Neuronal stem cell (in vitro differentiated cells): ENCODE measurements around the gene SLC7A9.
A peak's percentile ranks its signal among the peaks of the same experiment; 100 is the strongest.

Experiments
- DNase-seq: peaks from one replicate; pipeline ENCODE4 v3.0.0-alpha.2; 2013; ENCODE audit warnings: low spot score
- H2AFZ ChIP-seq: one replicate; pipeline ENCODE4 v1.6.1; 2013; ENCODE audit warnings: mild to moderate bottlenecking, low read length, inconsistent platforms
- H2AK5ac ChIP-seq: 2 replicates; pipeline ENCODE4 v1.6.1; 2013; ENCODE audit warnings: low read depth, mild to moderate bottlenecking, inconsistent platforms, low read length, moderate library complexity, mixed read lengths
- H2BK120ac ChIP-seq: 2 replicates; pipeline ENCODE4 v1.6.1; 2013; ENCODE audit warnings: low read depth, mild to moderate bottlenecking, inconsistent platforms, low read length, moderate library complexity, mixed read lengths
- H2BK12ac ChIP-seq: one replicate; pipeline ENCODE4 v1.6.1; 2013; ENCODE audit warnings: low read length, inconsistent platforms
- H2BK15ac ChIP-seq: 2 replicates; pipeline ENCODE4 v1.6.1; 2013; ENCODE audit warnings: mild to moderate bottlenecking, low read length, inconsistent platforms, mixed read lengths
- H2BK5ac ChIP-seq: one replicate; pipeline ENCODE4 v1.6.1; 2013; ENCODE audit warnings: inconsistent platforms, mild to moderate bottlenecking, low read length, moderate library complexity
- H3K14ac ChIP-seq: one replicate; pipeline ENCODE4 v1.6.1; 2013; ENCODE audit warnings: low read length, inconsistent platforms
- H3K18ac ChIP-seq: 2 replicates; pipeline ENCODE4 v1.6.1; 2013; ENCODE audit warnings: low read length, inconsistent platforms
- H3K23ac ChIP-seq: 2 replicates; pipeline ENCODE4 v1.6.1; 2013; ENCODE audit warnings: low read depth, mild to moderate bottlenecking, mixed read lengths, low read length, inconsistent platforms; ENCODE audit not compliant: poor library complexity
- H3K27ac ChIP-seq: replicated peaks from 3 replicates; pipeline ENCODE4 v1.5.1; 2013; ENCODE audit warnings: low read length, inconsistent platforms
- H3K27me3 ChIP-seq, 3 experiments: 2 replicates each; pipeline ENCODE4 v1.6.1; 2013; ENCODE audit warnings: low read length in 3 of 3, mild to moderate bottlenecking in 2 of 3, inconsistent platforms in 1 of 3, low read depth in 1 of 3, mixed read lengths in 1 of 3, moderate library complexity in 1 of 3; ENCODE audit not compliant: control insufficient read depth in 3 of 3, insufficient read depth in 3 of 3
- H3K36me3 ChIP-seq, 2 donors: replicated peaks in 1 of 2; 2 replicates each; pipeline ENCODE4 v1.6.1; 2013; ENCODE audit warnings: low read length in 2 of 2; ENCODE audit not compliant: control insufficient read depth in 2 of 2, insufficient read depth in 2 of 2
- H3K4ac ChIP-seq: 2 replicates; pipeline ENCODE4 v1.6.1; 2013; ENCODE audit warnings: inconsistent platforms, mild to moderate bottlenecking, low read length, moderate library complexity
- H3K4me1 ChIP-seq, 2 donors: 1 replicate in 1 of 2; 2 replicates in 1 of 2; pipeline ENCODE4 v1.6.1; 2013; ENCODE audit warnings: low read length in 2 of 2, low read depth in 1 of 2; ENCODE audit not compliant: control insufficient read depth in 2 of 2, insufficient read depth in 1 of 2
- H3K4me2 ChIP-seq: one replicate; pipeline ENCODE4 v1.6.1; 2013; ENCODE audit warnings: mild to moderate bottlenecking, low read length, inconsistent platforms; ENCODE audit not compliant: insufficient read depth, poor library complexity, severe bottlenecking
- H3K4me3 ChIP-seq, 2 donors: 2 replicates each; pipeline ENCODE4 v1.5.1; 2013; ENCODE audit warnings: low read length in 2 of 2, mild to moderate bottlenecking in 2 of 2, inconsistent platforms in 1 of 2, moderate library complexity in 1 of 2
- H3K79me1 ChIP-seq: one replicate; pipeline ENCODE4 v1.6.1; 2013; ENCODE audit warnings: low read depth, mild to moderate bottlenecking, inconsistent platforms, low read length, moderate library complexity
- H3K9ac ChIP-seq: one replicate; pipeline ENCODE4 v1.6.1; 2013; ENCODE audit warnings: mild to moderate bottlenecking, low read depth, low read length, inconsistent platforms; ENCODE audit not compliant: poor library complexity
- H3K9me3 ChIP-seq, 2 donors: replicated peaks in 1 of 2; 2 replicates each; pipeline versions ENCODE3 to v1.6.1; 2013; ENCODE audit warnings: low read length in 2 of 2, mild to moderate bottlenecking in 2 of 2, inconsistent platforms in 1 of 2, low read depth in 1 of 2, mixed read lengths in 1 of 2, moderate library complexity in 1 of 2; ENCODE audit not compliant: control insufficient read depth in 2 of 2, insufficient read depth in 1 of 2
- H4K8ac ChIP-seq: one replicate; pipeline ENCODE4 v1.6.1; 2013; ENCODE audit warnings: low read depth, mild to moderate bottlenecking, inconsistent platforms, low read length, moderate library complexity
- H4K91ac ChIP-seq: one replicate; pipeline ENCODE4 v1.6.1; 2013; ENCODE audit warnings: low read length, low read depth, mild to moderate bottlenecking, inconsistent platforms; ENCODE audit not compliant: poor library complexity
- WGBS, 2 donors: extraction: QIAGEN DNeasy Blood & Tissue Kit; methylation state at CpG; one replicate each; pipeline ENCODE4 v1.1.7; 2013; ENCODE audit warnings: missing lambda C conversion rate in 2 of 2, mixed read lengths in 1 of 2; ENCODE audit not compliant: insufficient read length in 2 of 2, insufficient replicate concordance in 1 of 2; ENCODE audit errors: extremely low coverage in 2 of 2; 5-methylcytosine and 5-hydroxymethylcytosine counted together

SLC7A9 gene

GRCh38 chr19:32896516-32897214 is 27.1 kb upstream of the SLC7A9 start:
- Histone ChIP-seq H3K79me1 (no peaks in the 10 kb centered on the region), H2BK120ac (no peak overlapping the region), H4K8ac (no peak overlapping the region), H2AK5ac (no peak overlapping the region), H2BK5ac (no peak overlapping the region), H3K4ac (no peak overlapping the region), H3K4me1 (no peaks in the 10 kb centered on the region), H3K36me3 (peaks cover 5 to 55% of the 10 kb centered on the region in 2 donors), H2BK15ac (no peak overlapping the region), H3K14ac (no peak overlapping the region), H4K91ac (no peak overlapping the region), H2AFZ (no peak overlapping the region), H3K4me3 (no peak overlapping the region), H3K18ac (no peak overlapping the region), H3K9ac (no peak overlapping the region), H2BK12ac (no peak overlapping the region), H3K4me2 (no peak overlapping the region), H3K9me3 (peaks cover 0 to 19% of the 10 kb centered on the region in 2 donors), H3K27me3 (no peaks in the 10 kb centered on the region), H3K23ac (no peak overlapping the region), H3K27ac (no peak overlapping the region)
- no CpG with 5 or more reads among the region's 1 CpG for WGBS, 2 donors
- DNase-seq = no peak

- H3K4me1 ChIP-seq = no peaks in the 10 kb centered on the region
- no peak overlapping the region for H2BK12ac ChIP-seq
- H2BK5ac ChIP-seq = no peak overlapping the region
- no peak overlapping the region for H3K4me2 ChIP-seq
- H3K9ac ChIP-seq = no peak overlapping the region
- H3K9me3 ChIP-seq = peaks cover 2 to 27% of the 10 kb centered on the region in 2 donors
- H3K23ac ChIP-seq = no peak overlapping the region
- no peak overlapping the region for H3K14ac ChIP-seq
- peaks cover 2 to 43% of the 10 kb centered on the region in 2 donors for H3K36me3 ChIP-seq
- no peak overlapping the region for H2AK5ac ChIP-seq
- H3K27ac ChIP-seq = no peak overlapping the region
- no peak overlapping the region for H2BK15ac ChIP-seq
- no peak for DNase-seq
- H3K27me3 ChIP-seq = no peaks in the 10 kb centered on the region
- no peak overlapping the region for H4K8ac ChIP-seq
- no peak overlapping the region for H3K4ac ChIP-seq
- peaks cover 2% of the 10 kb centered on the region for H3K79me1 ChIP-seq
- no peak overlapping the region for H2AFZ ChIP-seq
- H3K18ac ChIP-seq = no peak overlapping the region
- H4K91ac ChIP-seq = no peak overlapping the region
- H3K4me3 ChIP-seq = no peak overlapping the region
- no CpG with 5 or more reads among the region's 3 CpGs for WGBS, 2 donors
- H2BK120ac ChIP-seq = no peak overlapping the region
Observed at GRCh38 chr19:32895384-32895783, 25.8 kb upstream of the SLC7A9 start.

GRCh38 chr19:32891609-32892008 is 22.0 kb upstream of the SLC7A9 start:
- no peak overlapping the region for H2BK12ac ChIP-seq
- H4K8ac ChIP-seq = no peak overlapping the region
- H2AK5ac ChIP-seq = no peak overlapping the region
- H3K4me1 ChIP-seq = no peaks in the 10 kb centered on the region
- no peak overlapping the region for H3K4me2 ChIP-seq
- H2BK120ac ChIP-seq = no peak overlapping the region
- peaks cover 2% of the 10 kb centered on the region for H3K79me1 ChIP-seq
- H3K36me3 ChIP-seq = peaks cover 2 to 26% of the 10 kb centered on the region in 2 donors
- H3K4ac ChIP-seq = no peak overlapping the region
- H3K23ac ChIP-seq = no peak overlapping the region
- no peak for DNase-seq
- H3K14ac ChIP-seq = no peak overlapping the region
- no peak overlapping the region for H4K91ac ChIP-seq
- H3K9me3 ChIP-seq = peaks cover 2 to 27% of the 10 kb centered on the region in 2 donors
- H3K4me3 ChIP-seq = no peak overlapping the region
- no peak overlapping the region for H2AFZ ChIP-seq
- no peak overlapping the region for H2BK15ac ChIP-seq
- WGBS, 2 donors = no CpG with 5 or more reads among the region's 2 CpGs
- no peak overlapping the region for H3K18ac ChIP-seq
- H2BK5ac ChIP-seq = no peak overlapping the region
- H3K27me3 ChIP-seq = no peaks in the 10 kb centered on the region
- no peak overlapping the region for H3K9ac ChIP-seq
- no peak overlapping the region for H3K27ac ChIP-seq

DNA sequence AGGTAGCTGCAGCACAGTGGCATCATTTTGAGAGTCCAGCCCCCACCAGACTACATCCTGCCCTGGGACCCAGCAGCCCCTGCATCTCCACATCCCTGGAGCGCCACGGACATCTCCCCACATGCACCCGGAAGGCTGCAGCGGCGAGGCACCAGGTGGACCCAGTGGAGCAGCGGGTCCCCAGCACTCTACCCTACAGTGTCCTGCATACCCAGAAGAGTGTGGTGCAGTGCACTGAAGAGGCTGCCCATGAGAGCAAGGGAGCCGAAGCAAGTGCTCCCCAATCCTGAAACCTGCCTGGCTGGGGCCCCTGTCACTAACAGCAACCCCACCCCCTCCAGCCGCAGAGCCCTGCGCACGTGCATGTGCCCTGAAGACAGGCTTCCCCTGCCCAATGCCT is 21.3 kb upstream of the SLC7A9 start:
- Histone ChIP-seq H3K36me3 (peaks cover 2 to 26% of the 10 kb centered on the region in 2 donors), H2BK5ac (no peak overlapping the region), H3K23ac (no peak overlapping the region), H3K4me2 (no peak overlapping the region), H2BK12ac (no peak overlapping the region), H4K8ac (no peak overlapping the region), H3K27ac (no peak overlapping the region), H3K9ac (peak overlapping the region; percentile 57), H3K27me3 (no peaks in the 10 kb centered on the region), H3K4me3 (no peak overlapping the region), H3K4me1 (no peaks in the 10 kb centered on the region), H3K18ac (no peak overlapping the region), H3K4ac (no peak overlapping the region), H2BK15ac (no peak overlapping the region), H2AK5ac (no peak overlapping the region), H3K9me3 (peaks cover 2 to 27% of the 10 kb centered on the region in 2 donors), H4K91ac (no peak overlapping the region), H2AFZ (no peak overlapping the region), H2BK120ac (no peak overlapping the region), H3K14ac (no peak overlapping the region), H3K79me1 (peaks cover 2% of the 10 kb centered on the region)
- no CpG with 5 or more reads among the region's 10 CpGs for WGBS, 2 donors
- DNase-seq = no peak
